Measurements from ENCODE around the gene ACOT7.
"Not testable (repeated sequence)": the region's sequence is repeated elsewhere in the genome, so short reads cannot be mapped to it uniquely, and the experiment has no call there.

The ACOT7 gene

DNA sequence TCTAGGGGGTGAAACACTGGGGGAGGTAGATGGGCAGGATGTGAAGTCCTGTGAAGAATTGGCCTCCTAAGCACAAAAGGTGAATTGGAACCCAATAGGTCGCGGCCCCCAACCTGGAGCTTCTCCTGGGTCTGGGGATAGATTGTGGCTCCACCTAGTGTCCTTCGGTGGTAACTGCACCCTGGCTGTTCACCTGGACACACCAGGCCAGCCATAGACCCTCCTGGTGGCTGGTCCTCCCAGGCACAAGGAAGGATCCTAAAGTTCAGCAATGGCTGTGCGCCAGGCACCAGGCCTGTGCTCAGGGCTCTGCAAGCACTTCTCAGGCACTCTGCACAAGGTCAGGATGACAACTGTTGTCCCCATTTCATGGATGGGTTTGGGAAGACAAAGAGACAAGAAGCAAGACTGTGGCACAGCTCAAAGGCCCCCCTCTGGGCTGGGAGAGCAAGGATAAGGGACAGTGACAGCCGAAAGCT lies 44.5 kb upstream of the ACOT7 start:
- H3K23ac ChIP-seq (ENCODE audit: low read depth, low read length, poor library complexity), result no peak overlapping the region
- no peak overlapping the region for H3K4me3 ChIP-seq (ENCODE audit: low read length in 2 of 2)
- peak; percentile 66 for DNase-seq (ENCODE audit: low spot score)
- no peak overlapping the region for H2BK12ac ChIP-seq (ENCODE audit: low read length)
- H2BK15ac ChIP-seq (ENCODE audit: low read length), result no peak overlapping the region
- no peak overlapping the region for H3K18ac ChIP-seq (ENCODE audit: low read length)
- WGBS, 2 donors (ENCODE audit: extremely low coverage in 2 of 2, insufficient read length in 2 of 2, insufficient replicate concordance in 1 of 2), result no CpG with 5 or more reads among the region's 5 CpGs
- H3K79me1 ChIP-seq (ENCODE audit: low read depth, low read length), result no peaks in the 10 kb centered on the region
- no peak overlapping the region for H3K9ac ChIP-seq (ENCODE audit: low read depth, low read length, poor library complexity)
- no peak overlapping the region for H2BK120ac ChIP-seq (ENCODE audit: low read depth, low read length)
- no peak overlapping the region for H4K91ac ChIP-seq (ENCODE audit: low read depth, low read length, poor library complexity)
- no peak overlapping the region for H3K4ac ChIP-seq (ENCODE audit: low read length)
- H3K4me2 ChIP-seq (ENCODE audit: insufficient read depth, low read length, poor library complexity, severe bottlenecking), result no peak overlapping the region
- peaks cover 4 to 13% of the 10 kb centered on the region in 2 donors for H3K4me1 ChIP-seq (ENCODE audit: control insufficient read depth in 2 of 2, insufficient read depth in 1 of 2, low read depth in 1 of 2, low read length in 2 of 2)
- H2AK5ac ChIP-seq (ENCODE audit: low read depth, low read length), result peak overlapping the region; percentile 56
- H2AFZ ChIP-seq (ENCODE audit: low read length), result no peak overlapping the region
- H3K36me3 ChIP-seq (replicated peaks in 1 of 2; ENCODE audit: control insufficient read depth in 2 of 2, insufficient read depth in 2 of 2, low read length in 2 of 2), result no peaks in the 10 kb centered on the region
- no peaks in the 10 kb centered on the region for H3K9me3 ChIP-seq (replicated peaks in 1 of 2; ENCODE audit: control insufficient read depth in 2 of 2, insufficient read depth in 1 of 2, low read depth in 1 of 2, low read length in 2 of 2)
- no peak overlapping the region for H2BK5ac ChIP-seq (ENCODE audit: low read length)
- no peak overlapping the region for H3K14ac ChIP-seq (ENCODE audit: low read length)
- H3K27ac ChIP-seq (replicated peaks; ENCODE audit: low read length), result no peak overlapping the region
- H3K27me3 ChIP-seq (ENCODE audit: control insufficient read depth in 3 of 3, insufficient read depth in 3 of 3, low read depth in 1 of 3, low read length in 3 of 3), result peaks cover 2 to 44% (median 10%) of the 10 kb centered on the region in 3 experiments
- H4K8ac ChIP-seq (ENCODE audit: low read depth, low read length), result no peak overlapping the region

GRCh38 chr1:6437012-6437700 lies 43.6 kb upstream of the ACOT7 start:
- not testable (repeated sequence) for DNase-seq (ENCODE audit: low spot score); H3K4me3 ChIP-seq (ENCODE audit: low read length in 2 of 2)

DNA sequence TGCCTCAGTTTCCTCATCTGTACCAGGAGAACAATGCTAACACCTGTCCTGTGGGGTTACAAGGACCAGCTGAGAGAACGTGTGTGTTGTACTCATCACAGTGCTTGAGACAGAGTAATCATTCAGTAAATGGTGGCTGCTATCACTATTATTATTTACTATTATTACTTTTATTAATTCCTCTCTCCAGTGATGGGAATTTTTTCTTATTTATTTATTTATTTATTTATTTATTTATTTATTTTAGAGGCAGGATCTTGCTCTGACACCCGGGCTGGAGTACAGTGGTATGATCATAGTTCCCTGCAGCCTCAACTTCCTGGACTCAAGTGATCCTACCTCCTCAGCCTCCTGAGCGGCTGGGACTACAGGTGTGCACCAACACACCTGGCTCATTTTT lies 42.7 kb upstream of the ACOT7 start:
- not testable (repeated sequence) for H2BK120ac ChIP-seq (ENCODE audit: low read depth, low read length); H3K14ac ChIP-seq (ENCODE audit: low read length); H2BK15ac ChIP-seq (ENCODE audit: low read length); H3K4me3 ChIP-seq (ENCODE audit: low read length in 2 of 2); H3K9me3 ChIP-seq (replicated peaks in 1 of 2; ENCODE audit: control insufficient read depth in 2 of 2, insufficient read depth in 1 of 2, low read depth in 1 of 2, low read length in 2 of 2); H3K18ac ChIP-seq (ENCODE audit: low read length); H2BK5ac ChIP-seq (ENCODE audit: low read length); H2BK12ac ChIP-seq (ENCODE audit: low read length); H2AFZ ChIP-seq (ENCODE audit: low read length); H3K9ac ChIP-seq (ENCODE audit: low read depth, low read length, poor library complexity); H3K36me3 ChIP-seq (replicated peaks in 1 of 2; ENCODE audit: control insufficient read depth in 2 of 2, insufficient read depth in 2 of 2, low read length in 2 of 2); DNase-seq (ENCODE audit: low spot score); H3K27ac ChIP-seq (replicated peaks; ENCODE audit: low read length); H3K23ac ChIP-seq (ENCODE audit: low read depth, low read length, poor library complexity); H4K91ac ChIP-seq (ENCODE audit: low read depth, low read length, poor library complexity); H3K4me2 ChIP-seq (ENCODE audit: insufficient read depth, low read length, poor library complexity, severe bottlenecking); H2AK5ac ChIP-seq (ENCODE audit: low read depth, low read length); H4K8ac ChIP-seq (ENCODE audit: low read depth, low read length); H3K4ac ChIP-seq (ENCODE audit: low read length); H3K79me1 ChIP-seq (ENCODE audit: low read depth, low read length)
- Histone ChIP-seq H3K4me1 (ENCODE audit: control insufficient read depth in 2 of 2, insufficient read depth in 1 of 2, low read depth in 1 of 2, low read length in 2 of 2) (peaks cover 4 to 13% of the 10 kb centered on the region in 2 donors), H3K27me3 (ENCODE audit: control insufficient read depth in 3 of 3, insufficient read depth in 3 of 3, low read depth in 1 of 3, low read length in 3 of 3) (peaks cover 2 to 43% (median 8%) of the 10 kb centered on the region in 3 experiments)
- no CpG with 5 or more reads among the region's 3 CpGs for WGBS, 2 donors (ENCODE audit: extremely low coverage in 2 of 2, insufficient read length in 2 of 2, insufficient replicate concordance in 1 of 2)

More at GRCh38 chr1:6437012-6437700, 43.6 kb upstream of the ACOT7 start:
- not testable (repeated sequence) for H3K79me1 ChIP-seq (ENCODE audit: low read depth, low read length); H3K23ac ChIP-seq (ENCODE audit: low read depth, low read length, poor library complexity); H2BK5ac ChIP-seq (ENCODE audit: low read length); H3K4me2 ChIP-seq (ENCODE audit: insufficient read depth, low read length, poor library complexity, severe bottlenecking); H2BK12ac ChIP-seq (ENCODE audit: low read length); H3K27ac ChIP-seq (replicated peaks; ENCODE audit: low read length); H2AK5ac ChIP-seq (ENCODE audit: low read depth, low read length); H4K8ac ChIP-seq (ENCODE audit: low read depth, low read length); H2BK15ac ChIP-seq (ENCODE audit: low read length); H2BK120ac ChIP-seq (ENCODE audit: low read depth, low read length); H3K36me3 ChIP-seq (replicated peaks in 1 of 2; ENCODE audit: control insufficient read depth in 2 of 2, insufficient read depth in 2 of 2, low read length in 2 of 2); H4K91ac ChIP-seq (ENCODE audit: low read depth, low read length, poor library complexity); H3K9me3 ChIP-seq (replicated peaks in 1 of 2; ENCODE audit: control insufficient read depth in 2 of 2, insufficient read depth in 1 of 2, low read depth in 1 of 2, low read length in 2 of 2); H3K9ac ChIP-seq (ENCODE audit: low read depth, low read length, poor library complexity); H3K14ac ChIP-seq (ENCODE audit: low read length); H3K4ac ChIP-seq (ENCODE audit: low read length)
- H3K18ac ChIP-seq (ENCODE audit: low read length), result peak overlapping the region; percentile 77
- whole genome bisulfite sequencing, 2 donors (ENCODE audit: extremely low coverage in 2 of 2, insufficient read length in 2 of 2, insufficient replicate concordance in 1 of 2), result no CpG with 5 or more reads among the region's 22 CpGs
- peaks cover 2 to 45% (median 10%) of the 10 kb centered on the region in 3 experiments for H3K27me3 ChIP-seq (ENCODE audit: control insufficient read depth in 3 of 3, insufficient read depth in 3 of 3, low read depth in 1 of 3, low read length in 3 of 3)
- peak overlapping the region; percentile 22 for H2AFZ ChIP-seq (ENCODE audit: low read length)
- H3K4me1 ChIP-seq (ENCODE audit: control insufficient read depth in 2 of 2, insufficient read depth in 1 of 2, low read depth in 1 of 2, low read length in 2 of 2), result peaks cover 4 to 13% of the 10 kb centered on the region in 2 donors

GRCh38 chr1:6435547-6435946 lies 42.0 kb upstream of the ACOT7 start:
- peaks cover 0 to 42% (median 2%) of the 10 kb centered on the region in 3 experiments for H3K27me3 ChIP-seq (ENCODE audit: control insufficient read depth in 3 of 3, insufficient read depth in 3 of 3, low read depth in 1 of 3, low read length in 3 of 3)
- no CpG with 5 or more reads among the region's 3 CpGs for WGBS, 2 donors (ENCODE audit: extremely low coverage in 2 of 2, insufficient read length in 2 of 2, insufficient replicate concordance in 1 of 2)
- H3K18ac ChIP-seq (ENCODE audit: low read length), result no peak overlapping the region
- H3K27ac ChIP-seq (replicated peaks; ENCODE audit: low read length), result no peak overlapping the region
- no peak overlapping the region for H3K9ac ChIP-seq (ENCODE audit: low read depth, low read length, poor library complexity)
- no peak overlapping the region for H3K4ac ChIP-seq (ENCODE audit: low read length)
- H2BK15ac ChIP-seq (ENCODE audit: low read length), result no peak overlapping the region
- H3K36me3 ChIP-seq (replicated peaks in 1 of 2; ENCODE audit: control insufficient read depth in 2 of 2, insufficient read depth in 2 of 2, low read length in 2 of 2), result no peaks in the 10 kb centered on the region
- H2BK5ac ChIP-seq (ENCODE audit: low read length), result no peak overlapping the region
- H4K8ac ChIP-seq (ENCODE audit: low read depth, low read length), result no peak overlapping the region
- no peaks in the 10 kb centered on the region for H3K9me3 ChIP-seq (replicated peaks in 1 of 2; ENCODE audit: control insufficient read depth in 2 of 2, insufficient read depth in 1 of 2, low read depth in 1 of 2, low read length in 2 of 2)
- H2BK12ac ChIP-seq (ENCODE audit: low read length), result no peak overlapping the region
- H3K14ac ChIP-seq (ENCODE audit: low read length), result no peak overlapping the region
- H3K4me1 ChIP-seq (ENCODE audit: control insufficient read depth in 2 of 2, insufficient read depth in 1 of 2, low read depth in 1 of 2, low read length in 2 of 2), result peaks cover 3 to 13% of the 10 kb centered on the region in 2 donors
- no peak overlapping the region for H2AFZ ChIP-seq (ENCODE audit: low read length)
- H3K79me1 ChIP-seq (ENCODE audit: low read depth, low read length), result no peaks in the 10 kb centered on the region
- H2AK5ac ChIP-seq (ENCODE audit: low read depth, low read length), result no peak overlapping the region
- H3K4me2 ChIP-seq (ENCODE audit: insufficient read depth, low read length, poor library complexity, severe bottlenecking), result no peak overlapping the region
- no peak overlapping the region for H3K4me3 ChIP-seq (ENCODE audit: low read length in 2 of 2)
- no peak overlapping the region for H4K91ac ChIP-seq (ENCODE audit: low read depth, low read length, poor library complexity)
- no peak overlapping the region for H2BK120ac ChIP-seq (ENCODE audit: low read depth, low read length)
- no peak for DNase-seq (ENCODE audit: low spot score)
- no peak overlapping the region for H3K23ac ChIP-seq (ENCODE audit: low read depth, low read length, poor library complexity)

All from neuronal stem cell (in vitro differentiated cells).